ENCODE measurements around the gene DLEC1. TPM values are rescaled to one million over a fixed set of nuclear protein-coding genes. Genes with fewer than 3 reads are reported as not detected.

DLEC1 gene
- total RNA-seq, 1 experiment from 2014 or later: not detected

DNA sequence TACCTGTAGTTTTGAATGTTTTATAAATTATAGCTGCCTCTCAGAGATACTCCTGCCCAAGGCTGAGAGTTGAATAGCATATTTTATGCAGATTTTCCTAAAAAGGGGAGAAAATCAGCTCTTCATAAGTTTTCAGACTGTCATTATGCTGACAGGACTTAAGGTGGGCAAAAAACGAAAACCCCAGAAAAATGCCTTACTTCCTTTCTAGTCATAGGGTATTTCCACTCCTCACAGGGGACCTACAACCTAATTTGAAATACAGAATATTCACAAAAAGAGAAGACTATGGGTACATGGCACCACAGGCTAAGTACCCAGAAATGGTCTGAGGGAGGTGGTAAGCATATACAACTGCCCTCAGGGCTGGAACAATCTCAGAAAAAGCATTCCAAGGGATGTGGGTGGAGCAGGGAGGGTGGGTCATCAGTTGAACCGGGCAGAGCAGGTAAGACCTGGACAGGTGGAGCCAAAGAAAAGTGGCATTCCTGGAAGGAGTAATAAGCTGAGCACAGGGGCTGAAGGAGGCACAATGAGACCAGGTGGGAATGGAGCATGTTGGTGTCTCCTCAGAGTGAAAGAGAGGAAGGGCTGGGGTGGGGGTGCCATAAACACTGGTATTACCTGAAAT lies 115.7 kb downstream of the DLEC1 start:
- in situ Hi-C loops (cut with HindIII; ENCODE audit: low pct_unique_long_range_greater_than_20kb, low sequenced_read_pairs): no loop called here
- Histone ChIP-seq H3K27ac (ENCODE audit: low read length) (no peak overlapping the region), H3K27me3 (ENCODE audit: control insufficient read depth, insufficient read depth, low read length) (no peaks in the 10 kb centered on the region), H3K36me3 (ENCODE audit: control insufficient read depth, insufficient read depth, low read length) (no peaks in the 10 kb centered on the region; the same call in 1 of the 2 replicates), H3K9me3 (ENCODE audit: control insufficient read depth, insufficient read depth, low read depth, low read length) (no peaks in the 10 kb centered on the region), H3K4me3 (ENCODE audit: low read depth in 2 of 2, low read length in 2 of 2) (no peak overlapping the region), H3K4me1 (ENCODE audit: control insufficient read depth, insufficient read depth, low read length) (no peaks in the 10 kb centered on the region)
- BruUV-seq (replicated peaks): no TSS peak
- no peak for ATAC-seq
- TF ChIP-seq, protein P1, sequence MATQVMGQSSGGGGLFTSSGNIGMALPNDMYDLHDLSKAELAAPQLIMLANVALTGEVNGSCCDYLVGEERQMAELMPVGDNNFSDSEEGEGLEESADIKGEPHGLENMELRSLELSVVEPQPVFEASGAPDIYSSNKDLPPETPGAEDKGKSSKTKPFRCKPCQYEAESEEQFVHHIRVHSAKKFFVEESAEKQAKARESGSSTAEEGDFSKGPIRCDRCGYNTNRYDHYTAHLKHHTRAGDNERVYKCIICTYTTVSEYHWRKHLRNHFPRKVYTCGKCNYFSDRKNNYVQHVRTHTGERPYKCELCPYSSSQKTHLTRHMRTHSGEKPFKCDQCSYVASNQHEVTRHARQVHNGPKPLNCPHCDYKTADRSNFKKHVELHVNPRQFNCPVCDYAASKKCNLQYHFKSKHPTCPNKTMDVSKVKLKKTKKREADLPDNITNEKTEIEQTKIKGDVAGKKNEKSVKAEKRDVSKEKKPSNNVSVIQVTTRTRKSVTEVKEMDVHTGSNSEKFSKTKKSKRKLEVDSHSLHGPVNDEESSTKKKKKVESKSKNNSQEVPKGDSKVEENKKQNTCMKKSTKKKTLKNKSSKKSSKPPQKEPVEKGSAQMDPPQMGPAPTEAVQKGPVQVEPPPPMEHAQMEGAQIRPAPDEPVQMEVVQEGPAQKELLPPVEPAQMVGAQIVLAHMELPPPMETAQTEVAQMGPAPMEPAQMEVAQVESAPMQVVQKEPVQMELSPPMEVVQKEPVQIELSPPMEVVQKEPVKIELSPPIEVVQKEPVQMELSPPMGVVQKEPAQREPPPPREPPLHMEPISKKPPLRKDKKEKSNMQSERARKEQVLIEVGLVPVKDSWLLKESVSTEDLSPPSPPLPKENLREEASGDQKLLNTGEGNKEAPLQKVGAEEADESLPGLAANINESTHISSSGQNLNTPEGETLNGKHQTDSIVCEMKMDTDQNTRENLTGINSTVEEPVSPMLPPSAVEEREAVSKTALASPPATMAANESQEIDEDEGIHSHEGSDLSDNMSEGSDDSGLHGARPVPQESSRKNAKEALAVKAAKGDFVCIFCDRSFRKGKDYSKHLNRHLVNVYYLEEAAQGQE (IDR thresholded peaks at IDR 0.05; ENCODE audit: insufficient read depth in 1 of 2, low read depth in 2 of 2, low read length in 1 of 2): no peak
- CTCF ChIA-PET: no interaction called here
- POLR2A ChIA-PET: no interaction called here
- intact Hi-C loops (cut with micrococcal nuclease; ENCODE audit: unreplicated experiment): no loop called here
- no peak for DNase-seq (ENCODE audit: low read depth, low spot score)

DNA sequence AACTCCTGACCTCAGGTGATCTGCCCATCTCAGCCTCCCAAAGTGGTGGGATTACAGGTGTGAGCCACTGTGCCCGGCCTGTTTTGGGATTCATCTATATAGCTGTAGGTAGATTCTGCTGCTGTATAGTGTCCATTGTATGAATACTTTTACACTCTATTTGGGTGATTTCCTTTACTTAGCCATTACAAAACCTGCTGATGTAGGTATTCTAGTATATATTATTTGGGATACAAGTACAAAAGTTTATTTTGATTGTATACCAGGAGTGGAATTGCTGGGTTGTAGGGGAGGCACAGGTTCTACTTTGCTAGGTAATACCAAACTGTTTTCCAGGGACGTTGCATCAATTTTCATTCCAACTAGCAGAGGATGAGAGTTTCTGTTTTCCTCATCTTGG lies 116.8 kb downstream of the DLEC1 start:
- POLR2A ChIA-PET: no interaction called here
- Histone ChIP-seq H3K4me1 (ENCODE audit: control insufficient read depth, insufficient read depth, low read length) (no peaks in the 10 kb centered on the region), H3K9me3 (ENCODE audit: control insufficient read depth, insufficient read depth, low read depth, low read length) (no peaks in the 10 kb centered on the region), H3K4me3 (ENCODE audit: low read depth in 2 of 2, low read length in 2 of 2) (no peak overlapping the region), H3K27me3 (ENCODE audit: control insufficient read depth, insufficient read depth, low read length) (no peaks in the 10 kb centered on the region), H3K36me3 (ENCODE audit: control insufficient read depth, insufficient read depth, low read length) (no peaks in the 10 kb centered on the region), H3K27ac (ENCODE audit: low read length) (no peak overlapping the region)
- in situ Hi-C loops (cut with HindIII; ENCODE audit: low pct_unique_long_range_greater_than_20kb, low sequenced_read_pairs) (no loop called here), intact Hi-C loops (cut with micrococcal nuclease; ENCODE audit: unreplicated experiment) (no loop called here)
- no peak for TF ChIP-seq SIN3A (IDR thresholded peaks at IDR 0.05; ENCODE audit: borderline replicate concordance, insufficient read depth, low read depth, low read length)
- TF ChIP-seq, protein P1 (IDR thresholded peaks at IDR 0.05; ENCODE audit: insufficient read depth in 1 of 2, low read depth in 2 of 2, low read length in 1 of 2): no peak
- no peak for TF ChIP-seq POLR2AphosphoS5 (IDR thresholded peaks at IDR 0.05; ENCODE audit: low read depth, low read length)
- no peak for TF ChIP-seq TCF7L2 (IDR thresholded peaks at IDR 0.05; ENCODE audit: low read depth, low read length)
- TF ChIP-seq, protein P2, sequence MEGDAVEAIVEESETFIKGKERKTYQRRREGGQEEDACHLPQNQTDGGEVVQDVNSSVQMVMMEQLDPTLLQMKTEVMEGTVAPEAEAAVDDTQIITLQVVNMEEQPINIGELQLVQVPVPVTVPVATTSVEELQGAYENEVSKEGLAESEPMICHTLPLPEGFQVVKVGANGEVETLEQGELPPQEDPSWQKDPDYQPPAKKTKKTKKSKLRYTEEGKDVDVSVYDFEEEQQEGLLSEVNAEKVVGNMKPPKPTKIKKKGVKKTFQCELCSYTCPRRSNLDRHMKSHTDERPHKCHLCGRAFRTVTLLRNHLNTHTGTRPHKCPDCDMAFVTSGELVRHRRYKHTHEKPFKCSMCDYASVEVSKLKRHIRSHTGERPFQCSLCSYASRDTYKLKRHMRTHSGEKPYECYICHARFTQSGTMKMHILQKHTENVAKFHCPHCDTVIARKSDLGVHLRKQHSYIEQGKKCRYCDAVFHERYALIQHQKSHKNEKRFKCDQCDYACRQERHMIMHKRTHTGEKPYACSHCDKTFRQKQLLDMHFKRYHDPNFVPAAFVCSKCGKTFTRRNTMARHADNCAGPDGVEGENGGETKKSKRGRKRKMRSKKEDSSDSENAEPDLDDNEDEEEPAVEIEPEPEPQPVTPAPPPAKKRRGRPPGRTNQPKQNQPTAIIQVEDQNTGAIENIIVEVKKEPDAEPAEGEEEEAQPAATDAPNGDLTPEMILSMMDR (IDR thresholded peaks at IDR 0.05): no peak
- CTCF ChIA-PET: no interaction called here
- ATAC-seq (no peak), DNase-seq (ENCODE audit: low read depth, low spot score) (no peak)
- no TSS peak for BruUV-seq (replicated peaks)
